Activated CD8-positive, alpha-beta T cell treated with anti-CD3 and anti-CD28 coated beads, Interleukin-2, amount 10 ng/mL, durations not matched to agents 7 days and 5 days (primary cell): ENCODE measurements around the gene AURKAIP1. TPM values are rescaled to one million over a fixed set of nuclear protein-coding genes. Genes with fewer than 3 reads are reported as not detected.
"Not testable (repeated sequence)": the region's sequence is repeated elsewhere in the genome, so short reads cannot be mapped to it uniquely, and the experiment has no call there.

Experiments
- ATAC-seq: fragments of 150-1000 bp; cut with Tn5 transposase; one replicate; pipeline ENCODE4 v1.10.0; 2021; ENCODE audit warnings: moderate library complexity
- CTCF ChIA-PET: fragments of 350-600 bp; sonication (Branson Sonifier 250); formaldehyde crosslinking; loops from one replicate; lab custom pipeline; 2021; ENCODE audit warnings: antibody characterized with exemption; lab: Charles Lee
- POLR2A ChIA-PET: fragments of 350-600 bp; sonication (Branson Sonifier 250); formaldehyde crosslinking; loops from one replicate; lab custom pipeline; 2021; ENCODE audit warnings: antibody characterized with exemption; lab: Charles Lee
- DNase-seq: peaks from one replicate; pipeline ENCODE4 v3.0.0-alpha.2; 2020
- H3K27ac Mint-ChIP-seq: one replicate; pipeline ENCODE4 v1.8.0; 2021; ENCODE audit warnings: mild to moderate bottlenecking, mixed read lengths
- H3K27me3 Mint-ChIP-seq: one replicate; pipeline ENCODE4 v1.8.0; 2021; ENCODE audit warnings: low read depth, mixed read lengths
- H3K36me3 Mint-ChIP-seq: one replicate; pipeline ENCODE4 v1.8.0; 2021; ENCODE audit warnings: low read depth, mixed read lengths
- H3K4me1 Mint-ChIP-seq: one replicate; pipeline ENCODE4 v1.8.0; 2021; ENCODE audit warnings: low read depth, mixed read lengths
- H3K4me3 Mint-ChIP-seq: one replicate; pipeline ENCODE4 v1.8.0; 2021; ENCODE audit warnings: mild to moderate bottlenecking, mixed read lengths
- H3K9me3 Mint-ChIP-seq: one replicate; pipeline ENCODE4 v1.8.0; 2022; ENCODE audit warnings: mixed read lengths; ENCODE audit not compliant: insufficient read depth
- total RNA-seq, 2 experiments: library from RNA; stranded (reverse); gene quantifications; one replicate each; pipeline ENCODE4 v1.2.3, GENCODE V29; 2021

AURKAIP1 gene
- total RNA-seq, 2 experiments from 2014 or later, result 120 to 123 TPM

GRCh38 chr1:1395166-1395565, 20.2 kb upstream of the AURKAIP1 start:
- Mint-ChIP-seq H3K4me1 (peaks cover 25% of the 10 kb centered on the region), H3K9me3 (no peaks in the 10 kb centered on the region), H3K4me3 (no peak overlapping the region), H3K36me3 (peaks cover 73% of the 10 kb centered on the region), H3K27me3 (no peaks in the 10 kb centered on the region), H3K27ac (peak overlapping the region; percentile 58)
- POLR2A ChIA-PET, result interaction anchor here (0.8 kb wide), 1 partner anchor 13 kb away, joined by 3 read pairs; no protein-coding TSS in a partner anchor
- DNase-seq (no peak), ATAC-seq (no peak)
- CTCF ChIA-PET, result interaction anchor here (1.7 kb wide), 1 partner anchor 20 kb away, joined by 7 read pairs; the partner anchor contains the start of gene AURKAIP1

GRCh38 chr1:1394116-1394515, 19.1 kb upstream of the AURKAIP1 start:
- POLR2A ChIA-PET, result no interaction called here
- Mint-ChIP-seq H3K36me3 (peaks cover 76% of the 10 kb centered on the region), H3K27ac (no peak overlapping the region), H3K4me3 (no peak overlapping the region), H3K4me1 (peaks cover 23% of the 10 kb centered on the region), H3K9me3 (no peaks in the 10 kb centered on the region), H3K27me3 (no peaks in the 10 kb centered on the region)
- DNase-seq (no peak), ATAC-seq (no peak)
- CTCF ChIA-PET, result interaction anchor here (1.7 kb wide), 1 partner anchor 19 kb away, joined by 7 read pairs; the partner anchor contains the start of gene AURKAIP1

GRCh38 chr1:1393428-1393827, 18.4 kb upstream of the AURKAIP1 start:
- Mint-ChIP-seq H3K4me3 (no peak overlapping the region), H3K27ac (no peak overlapping the region), H3K4me1 (peaks cover 23% of the 10 kb centered on the region), H3K36me3 (peaks cover 81% of the 10 kb centered on the region), H3K9me3 (no peaks in the 10 kb centered on the region), H3K27me3 (no peaks in the 10 kb centered on the region)
- ATAC-seq, result no peak
- CTCF ChIA-PET, result no interaction called here
- POLR2A ChIA-PET, result no interaction called here
- no peak for DNase-seq

GRCh38 chr1:1393014-1393413, 18.0 kb upstream of the AURKAIP1 start:
- DNase-seq (no peak), ATAC-seq (no peak)
- peaks cover 81% of the 10 kb centered on the region for H3K36me3 Mint-ChIP-seq
- ChIA-PET POLR2A (no interaction called here), CTCF (no interaction called here)
- no peak overlapping the region for H3K4me3 Mint-ChIP-seq
- H3K27ac Mint-ChIP-seq, result no peak overlapping the region
- H3K9me3 Mint-ChIP-seq, result no peaks in the 10 kb centered on the region
- no peaks in the 10 kb centered on the region for H3K27me3 Mint-ChIP-seq
- H3K4me1 Mint-ChIP-seq, result peaks cover 19% of the 10 kb centered on the region

- no peaks in the 10 kb centered on the region for H3K27me3 Mint-ChIP-seq
- H3K4me1 Mint-ChIP-seq, result peaks cover 9% of the 10 kb centered on the region
- no peak overlapping the region for H3K27ac Mint-ChIP-seq
- peaks cover 85% of the 10 kb centered on the region for H3K36me3 Mint-ChIP-seq
- ATAC-seq (no peak), DNase-seq (no peak)
- no peak overlapping the region for H3K4me3 Mint-ChIP-seq
- POLR2A ChIA-PET, result interaction anchor here (2.5 kb wide), 1 partner anchor 9 kb away, joined by 11 read pairs; the partner anchor contains the start of gene CCNL2
- no peaks in the 10 kb centered on the region for H3K9me3 Mint-ChIP-seq
- CTCF ChIA-PET, result interaction anchor here (1.0 kb wide), 1 partner anchor 8 kb away, joined by 3 read pairs; the partner anchor contains the start of gene CCNL2
These were observed 16.2 kb upstream of the AURKAIP1 start for GRCh38 chr1:1391225-1391624.

- Mint-ChIP-seq H3K27ac (no peak overlapping the region), H3K9me3 (no peaks in the 10 kb centered on the region), H3K4me3 (no peak overlapping the region), H3K36me3 (peaks cover 89% of the 10 kb centered on the region), H3K4me1 (peaks cover 9% of the 10 kb centered on the region), H3K27me3 (no peaks in the 10 kb centered on the region)
- ATAC-seq (no peak), DNase-seq (no peak)
- POLR2A ChIA-PET, result interaction anchor here (2.5 kb wide), 1 partner anchor 9 kb away, joined by 11 read pairs; the partner anchor contains the start of gene CCNL2
- CTCF ChIA-PET, result interaction anchor here (1.0 kb wide), 1 partner anchor 8 kb away, joined by 3 read pairs; the partner anchor contains the start of gene CCNL2
These were observed 15.7 kb upstream of the AURKAIP1 start for GRCh38 chr1:1390675-1391074.

DNA sequence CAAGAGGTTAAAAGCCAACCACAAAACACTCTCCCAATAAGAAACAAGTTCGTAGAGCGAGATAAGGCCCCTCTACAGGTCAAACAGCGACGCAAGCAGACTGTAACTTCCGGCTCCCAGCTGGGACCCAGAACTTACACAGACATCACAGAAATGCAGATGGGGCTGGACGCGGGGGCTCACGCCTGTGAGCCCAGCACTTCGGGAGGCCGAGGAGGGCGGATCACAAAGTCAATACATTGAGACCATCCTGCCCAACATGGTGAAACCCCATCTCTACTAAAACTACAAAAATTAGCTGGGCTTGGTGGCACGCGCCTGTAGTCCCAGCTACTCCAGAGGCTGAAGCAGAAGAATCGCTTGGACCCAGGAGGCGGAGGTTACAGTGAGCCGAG, 13.1 kb upstream of the AURKAIP1 start:
- no peaks in the 10 kb centered on the region for H3K27me3 Mint-ChIP-seq
- no peaks in the 10 kb centered on the region for H3K9me3 Mint-ChIP-seq
- no peak for DNase-seq
- no peak overlapping the region for H3K27ac Mint-ChIP-seq
- ChIA-PET POLR2A (interaction anchor here (1.3 kb wide), 1 partner anchor 13 kb away, joined by 4 read pairs; the partner anchor contains the start of gene AURKAIP1), CTCF (no interaction called here)
- H3K4me1 Mint-ChIP-seq, result no peaks in the 10 kb centered on the region
- no peak for ATAC-seq
- no peak overlapping the region for H3K4me3 Mint-ChIP-seq
- peaks cover 67% of the 10 kb centered on the region for H3K36me3 Mint-ChIP-seq

DNA sequence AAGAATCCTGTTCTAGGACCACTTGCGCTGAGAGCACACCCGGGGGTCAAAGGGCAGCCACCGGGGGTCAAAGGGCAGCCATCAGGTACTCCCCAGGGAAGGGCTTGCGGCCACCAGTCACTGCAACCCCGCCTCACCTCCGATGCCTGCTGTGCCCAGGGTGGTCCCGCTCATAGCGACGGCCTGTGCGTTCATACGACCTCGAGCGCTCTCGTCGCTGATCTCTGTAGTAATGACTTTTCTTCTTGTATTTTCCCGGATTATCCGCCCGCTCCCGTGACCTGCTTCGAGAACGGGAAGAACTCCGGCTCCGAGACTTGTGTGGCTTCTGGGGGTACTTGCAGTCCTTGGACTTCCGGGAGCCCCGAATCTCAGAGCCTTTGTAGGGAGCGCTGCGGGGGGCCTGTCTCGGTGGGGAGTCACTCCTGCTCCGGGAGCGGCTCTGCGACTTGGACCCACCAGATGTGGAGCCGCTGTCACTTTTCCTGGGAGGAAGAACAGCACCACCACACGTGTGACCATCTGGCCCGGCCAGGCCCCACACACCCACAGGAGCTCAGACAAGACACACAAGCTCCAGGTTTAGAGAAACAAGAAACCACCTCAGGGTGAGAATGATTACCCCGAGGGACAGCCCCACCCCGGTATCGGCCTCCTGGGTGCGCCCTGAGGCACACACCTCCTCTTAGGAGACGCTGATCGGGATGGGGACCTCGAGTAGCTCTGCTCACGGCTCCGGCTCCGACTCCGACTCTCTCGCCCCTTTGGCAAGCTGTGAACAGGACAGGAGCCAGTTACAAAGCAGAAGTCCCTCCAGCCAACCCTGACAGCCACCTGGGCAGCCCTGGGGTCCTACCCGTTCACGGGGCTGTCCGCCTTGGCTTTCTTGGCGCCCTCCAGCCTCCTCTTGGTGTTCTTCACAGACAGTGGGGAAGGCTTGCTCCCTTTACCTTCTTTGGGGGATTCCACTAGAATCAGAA, 12.4 kb upstream of the AURKAIP1 start:
- Mint-ChIP-seq H3K4me1 (peaks cover 3% of the 10 kb centered on the region), H3K9me3 (no peaks in the 10 kb centered on the region), H3K36me3 (peaks cover 60% of the 10 kb centered on the region), H3K27me3 (no peaks in the 10 kb centered on the region), H3K27ac (no peak overlapping the region), H3K4me3 (no peak overlapping the region)
- ATAC-seq (no peak), DNase-seq (no peak)
- ChIA-PET POLR2A (interaction anchor here (0.6 to 1.3 kb wide), 3 partner anchors 12 to 19 kb away, joined by 3 to 5 read pairs (median 4); partner anchors contain the start of gene AURKAIP1), CTCF (no interaction called here)

GRCh38 chr1:1385931-1386330, 10.9 kb upstream of the AURKAIP1 start:
- Mint-ChIP-seq H3K27me3 (no peaks in the 10 kb centered on the region), H3K9me3 (no peaks in the 10 kb centered on the region), H3K36me3 (peaks cover 49% of the 10 kb centered on the region), H3K27ac (no peak overlapping the region), H3K4me1 (peaks cover 3% of the 10 kb centered on the region), H3K4me3 (no peak overlapping the region)
- DNase-seq (no peak), ATAC-seq (no peak)
- ChIA-PET CTCF (interaction anchor here (1.2 to 1.6 kb wide), 2 partner anchors 10 to 13 kb away, joined by 3 to 4 read pairs; partner anchors contain the start of gene CCNL2), POLR2A (no interaction called here)

- ChIA-PET POLR2A (interaction anchor here (0.9 kb wide), 1 partner anchor 15 kb away, joined by 3 read pairs; no protein-coding TSS in a partner anchor), CTCF (interaction anchor here (1.2 to 1.6 kb wide), 2 partner anchors 10 to 14 kb away, joined by 3 to 4 read pairs; partner anchors contain the start of gene CCNL2)
- not testable (repeated sequence) for H3K4me1 Mint-ChIP-seq, H3K9me3 Mint-ChIP-seq, ATAC-seq, H3K27me3 Mint-ChIP-seq, H3K4me3 Mint-ChIP-seq, H3K27ac Mint-ChIP-seq, DNase-seq
- peaks cover 43% of the 10 kb centered on the region for H3K36me3 Mint-ChIP-seq
These were observed 10.3 kb upstream of the AURKAIP1 start for GRCh38 chr1:1385339-1385738.

DNA sequence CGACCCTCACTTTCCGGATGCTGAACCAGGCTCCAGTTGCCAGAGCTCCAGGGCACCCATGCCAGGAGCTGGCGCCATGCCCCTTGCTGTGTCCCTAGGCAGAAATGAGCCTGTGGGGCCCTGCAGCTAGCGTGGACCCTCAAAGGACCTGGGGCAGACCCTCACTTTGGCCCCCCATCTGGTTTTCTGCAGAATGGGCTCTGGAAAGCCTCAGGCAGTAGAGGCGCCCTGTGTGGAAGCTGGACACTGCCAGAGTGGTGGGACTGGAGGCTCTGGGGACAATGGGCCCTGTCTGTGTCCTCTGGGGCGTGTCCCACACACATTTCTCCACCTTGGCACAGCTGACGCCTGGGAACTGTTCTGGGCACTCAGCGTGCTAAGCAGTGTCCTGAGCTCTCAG, 6.3 kb upstream of the AURKAIP1 start:
- CTCF ChIA-PET, result no interaction called here
- no peaks in the 10 kb centered on the region for H3K9me3 Mint-ChIP-seq
- DNase-seq (no peak), ATAC-seq (no peak)
- H3K4me1 Mint-ChIP-seq, result peaks cover 5% of the 10 kb centered on the region
- H3K4me3 Mint-ChIP-seq, result no peak overlapping the region
- H3K27ac Mint-ChIP-seq, result no peak overlapping the region
- POLR2A ChIA-PET, result no interaction called here
- no peaks in the 10 kb centered on the region for H3K27me3 Mint-ChIP-seq
- peaks cover 6% of the 10 kb centered on the region for H3K36me3 Mint-ChIP-seq
